Stimulated activated CD8-positive, alpha-beta memory T cell treated with anti-CD3 and anti-CD28 coated beads, Interleukin-7, amount 100 ng/mL, for 24 hours (primary cell): ENCODE measurements around the gene TENM4.

Source experiments
- DNase-seq: peaks from one replicate; pipeline ENCODE4 v3.0.0-alpha.2; 2020; ENCODE audit warnings: low read depth

Gene TENM4

GRCh38 chr11:78741741-78742140 is 699.1 kb downstream of the TENM4 start:
- DNase-seq, result no peak

DNA sequence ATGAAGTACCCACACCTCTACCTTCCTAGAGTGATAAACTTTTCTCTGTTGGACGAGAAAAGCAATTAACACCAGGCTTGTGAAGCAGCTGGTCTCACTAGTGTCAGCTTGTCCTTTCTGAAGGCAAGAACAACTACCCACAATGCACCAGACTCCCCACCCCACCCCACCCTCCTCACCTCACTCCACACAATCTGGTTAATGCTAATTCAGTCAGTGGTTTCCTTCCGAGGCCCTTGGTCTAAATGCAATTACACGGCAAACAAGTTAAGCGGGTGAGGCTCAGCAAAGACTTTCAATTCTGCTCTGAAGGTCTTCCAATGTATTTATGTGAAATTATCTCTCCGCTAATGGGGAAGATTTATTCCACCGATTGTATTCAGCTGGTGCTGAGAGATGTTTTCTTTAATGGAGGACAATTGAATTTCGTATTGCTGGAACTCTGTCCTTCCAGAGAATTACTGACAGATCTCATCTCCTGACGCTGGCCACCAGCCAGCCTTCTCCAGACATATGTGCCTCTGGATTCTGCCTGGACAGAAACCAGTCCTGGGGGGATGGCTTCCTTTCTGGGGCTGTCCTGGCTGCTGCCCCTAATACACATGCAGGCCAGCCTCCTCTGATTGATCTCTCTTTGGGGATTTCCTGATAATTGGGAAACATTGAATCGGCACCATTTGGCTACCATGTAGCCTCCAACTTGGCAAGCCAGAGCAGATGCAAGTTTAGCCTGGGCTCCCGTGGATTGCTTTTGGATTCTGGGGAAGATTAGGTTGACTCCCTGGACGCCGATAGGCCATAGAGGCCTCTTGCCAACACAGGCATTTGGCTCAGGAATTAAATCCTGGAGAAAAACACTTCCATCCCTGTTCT is 700.4 kb downstream of the TENM4 start:
- DNase-seq, result no peak

DNA sequence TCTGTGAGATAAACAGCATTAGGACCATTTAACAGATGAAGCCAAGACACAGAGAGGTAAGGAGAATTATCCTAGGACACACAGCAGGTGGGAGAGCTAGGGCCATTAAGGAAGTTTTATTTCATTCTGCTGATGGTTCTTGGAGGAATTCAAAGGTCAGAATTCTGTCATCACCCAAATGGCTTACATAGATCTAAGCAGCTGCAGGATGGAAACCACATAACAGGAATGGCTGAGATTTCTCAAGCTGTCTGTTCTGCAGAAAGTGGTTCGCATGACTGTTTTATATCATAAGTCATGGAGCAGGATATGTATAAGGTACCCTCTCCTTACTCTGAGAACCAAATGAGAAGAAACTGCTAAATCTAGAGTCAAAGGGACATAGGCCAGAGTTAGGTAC is 702.9 kb downstream of the TENM4 start:
- no peak for DNase-seq

GRCh38 chr11:78737301-78737700 is 703.5 kb downstream of the TENM4 start:
- DNase-seq, result no peak

DNA sequence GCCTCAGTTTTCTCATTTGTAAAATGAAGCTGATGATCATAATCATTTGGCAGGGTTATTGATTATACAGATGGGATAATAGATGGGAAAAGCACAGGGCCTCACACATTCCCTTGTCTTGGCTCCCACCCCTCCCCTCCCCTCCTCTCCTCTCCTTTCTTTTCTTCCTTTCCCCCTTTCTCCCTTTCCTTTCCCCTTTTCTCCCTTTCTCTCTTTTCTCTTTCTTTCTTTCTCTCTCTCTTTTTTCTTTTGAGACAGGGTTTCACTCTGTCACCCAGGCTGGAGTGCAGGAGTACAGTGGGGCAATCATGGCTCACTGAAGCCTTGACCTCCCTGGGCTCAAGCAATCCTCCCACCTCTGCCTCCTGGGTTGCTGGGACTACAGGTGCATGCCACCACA is 705.1 kb downstream of the TENM4 start:
- no peak for DNase-seq

GRCh38 chr11:78733031-78733430 is 707.8 kb downstream of the TENM4 start:
- DNase-seq, result no peak

- DNase-seq, result no peak
These were observed 708.6 kb downstream of the TENM4 start for GRCh38 chr11:78732246-78732645.

DNA sequence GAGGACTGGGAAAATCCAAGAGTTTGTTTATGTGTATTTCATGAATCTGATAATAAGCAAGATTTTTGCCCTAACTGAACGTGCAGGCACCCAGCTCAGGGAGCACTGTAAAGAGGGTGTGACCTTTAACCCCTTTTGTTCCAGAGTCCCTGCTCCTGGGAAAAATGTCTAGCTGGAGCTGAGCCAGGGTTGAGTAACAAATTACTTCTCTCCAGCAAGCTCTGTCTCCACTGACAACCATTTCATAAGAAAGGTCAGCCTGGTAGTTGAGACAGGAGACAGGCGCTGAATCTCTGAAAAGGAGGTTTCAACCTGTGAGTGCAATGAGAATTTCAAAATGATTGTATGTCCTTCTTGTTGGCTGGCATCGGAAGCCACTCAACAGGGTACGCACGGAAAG is 709.8 kb downstream of the TENM4 start:
- DNase-seq, result no peak

DNA sequence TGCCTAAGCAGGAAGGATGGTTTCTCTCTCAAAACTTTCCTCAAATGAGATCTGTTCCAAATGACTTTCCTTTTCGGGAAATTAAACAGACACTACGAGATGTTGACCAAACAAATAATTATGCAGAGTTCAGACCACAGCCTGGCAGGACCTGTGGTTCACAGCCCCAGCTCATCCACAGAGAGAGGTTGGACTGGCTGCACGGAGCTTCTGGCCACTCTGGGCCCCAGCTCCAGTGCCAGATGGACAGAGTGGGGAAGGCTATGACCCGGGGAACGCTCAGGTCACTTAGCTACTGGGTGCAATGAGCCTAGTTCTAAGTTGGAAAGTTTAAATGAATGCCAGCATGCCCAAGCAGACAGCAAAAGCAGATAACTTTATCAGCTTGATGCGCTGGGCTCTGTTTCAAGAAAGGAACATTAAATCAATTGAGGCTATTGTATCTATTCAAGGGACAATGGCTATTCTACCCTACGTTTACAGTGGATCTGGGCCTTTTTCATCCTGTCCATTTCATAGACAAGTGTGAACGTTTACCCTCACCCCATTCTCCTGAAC is 710.5 kb downstream of the TENM4 start:
- DNase-seq, result no peak

DNA sequence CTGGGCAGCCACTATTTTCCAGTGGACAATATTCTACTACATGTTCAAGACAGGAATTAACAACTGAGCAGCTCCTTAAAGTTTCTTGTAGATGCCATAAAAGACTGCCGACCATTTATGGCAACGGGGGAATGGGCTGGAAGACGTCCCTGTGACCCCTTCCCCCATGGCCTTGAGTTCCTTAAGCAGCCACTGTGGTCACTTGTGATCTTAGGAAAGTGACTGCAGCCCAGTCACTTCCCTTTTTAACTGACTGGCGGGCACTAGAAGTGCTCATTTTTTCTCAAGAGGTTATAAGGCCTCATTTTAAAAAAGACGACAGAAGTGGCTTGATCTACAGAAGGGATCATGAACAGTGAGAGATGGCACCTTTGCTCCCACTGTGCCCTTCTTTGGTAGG is 713.0 kb downstream of the TENM4 start:
- DNase-seq, result no peak

GRCh38 chr11:78725200-78725599 is 715.6 kb downstream of the TENM4 start:
- DNase-seq, result no peak

DNA sequence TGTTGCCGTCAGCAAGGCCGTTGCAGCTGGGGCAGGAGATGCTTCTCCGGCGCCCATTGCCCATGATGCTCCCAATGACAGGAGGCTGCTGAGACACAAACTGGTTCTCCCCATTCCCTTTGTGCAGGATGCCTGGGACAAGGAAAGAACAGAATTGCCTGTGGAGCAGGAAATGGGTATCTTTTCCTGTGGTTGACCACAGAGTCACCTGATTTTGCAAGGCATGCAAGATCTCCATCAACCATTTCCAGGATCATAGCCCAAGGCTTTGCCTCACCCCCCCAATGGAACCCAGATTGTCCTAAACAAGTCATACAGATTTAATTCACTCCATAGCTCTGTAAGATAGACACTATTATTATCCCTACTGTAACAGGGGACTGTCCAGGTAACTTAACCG is 718.0 kb downstream of the TENM4 start:
- DNase-seq, result no peak

DNA sequence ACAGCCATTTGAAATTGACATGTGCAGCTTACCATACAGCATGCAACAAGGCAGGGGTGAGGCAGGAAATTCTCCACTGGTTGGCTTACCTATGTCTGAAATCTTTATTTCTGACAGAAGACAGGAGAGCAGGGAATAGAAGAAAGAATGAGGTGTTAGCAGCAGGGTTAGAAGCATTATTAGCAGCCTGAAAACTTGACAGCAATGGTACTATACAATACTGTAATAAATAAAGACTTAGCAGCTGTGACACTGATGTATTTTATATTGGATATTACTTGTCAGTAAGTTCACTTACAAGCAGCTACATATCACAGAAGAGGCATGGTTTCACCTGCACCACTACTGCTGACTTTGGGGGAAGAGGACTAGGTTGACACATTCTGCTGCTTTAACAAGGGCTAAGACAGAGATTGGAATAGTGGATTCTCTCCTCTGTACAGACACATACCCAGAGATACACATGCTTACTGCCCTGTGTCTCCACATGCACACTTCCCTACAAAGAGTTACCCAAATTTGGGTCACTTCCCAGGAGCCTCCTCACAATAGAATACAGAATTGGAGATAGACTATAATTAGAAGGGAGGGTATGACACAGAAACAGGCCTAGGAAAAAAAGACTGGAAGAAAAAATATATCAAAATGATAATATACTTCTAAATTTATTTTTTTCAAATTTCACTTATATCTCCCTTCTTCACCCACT is 720.4 kb downstream of the TENM4 start:
- no peak for DNase-seq

DNA sequence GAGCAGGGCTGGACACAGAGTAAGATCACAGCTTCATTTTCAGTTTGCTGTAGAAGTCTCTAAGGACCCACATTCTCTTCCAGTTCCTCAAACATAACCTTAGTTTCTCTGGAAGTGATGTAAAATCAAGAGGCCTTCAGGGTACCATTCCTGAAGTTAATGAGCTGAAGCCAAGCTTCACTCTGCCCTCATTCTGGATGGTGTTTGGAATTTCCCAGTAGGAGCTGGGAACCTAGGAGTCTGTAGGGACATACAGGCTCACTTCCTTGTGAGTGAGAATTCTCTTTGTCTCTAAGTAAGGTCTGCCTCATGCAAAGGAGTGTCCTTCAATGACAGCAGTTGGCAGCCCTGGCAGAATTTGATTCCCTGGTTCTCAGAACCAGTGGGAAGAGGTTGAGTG is 723.8 kb downstream of the TENM4 start:
- no peak for DNase-seq

DNA sequence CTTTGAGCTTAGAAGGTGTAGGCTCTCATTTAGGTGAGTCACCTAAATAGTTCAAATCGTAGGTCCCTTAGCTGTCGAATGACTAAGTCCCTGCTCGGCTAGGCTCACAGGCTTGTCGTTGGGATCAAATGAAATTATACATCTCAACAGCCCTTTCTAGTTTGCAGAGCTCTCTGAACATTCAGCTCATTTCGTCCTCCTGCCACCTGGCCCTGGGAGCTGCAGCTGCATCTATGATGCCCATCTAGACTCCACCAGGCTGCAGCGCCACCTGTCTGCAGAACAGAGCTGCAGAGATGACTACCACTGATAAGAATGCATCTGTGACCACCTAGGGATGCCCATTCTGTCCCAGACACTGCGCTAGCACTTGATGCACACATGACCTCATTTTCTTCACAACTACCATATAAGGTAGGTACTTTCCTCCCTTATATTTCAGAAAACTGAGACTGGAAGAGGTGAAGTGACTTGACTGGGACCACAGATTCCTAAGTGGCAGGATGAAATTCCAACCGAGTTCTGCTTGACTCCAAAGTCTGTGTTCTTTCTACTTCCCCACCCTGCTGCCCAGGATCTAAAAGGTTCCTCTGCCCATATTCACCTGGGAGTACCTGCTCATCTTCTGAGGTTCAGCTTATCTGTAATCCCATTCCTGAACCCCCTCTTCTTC is 725.1 kb downstream of the TENM4 start:
- DNase-seq, result no peak

DNA sequence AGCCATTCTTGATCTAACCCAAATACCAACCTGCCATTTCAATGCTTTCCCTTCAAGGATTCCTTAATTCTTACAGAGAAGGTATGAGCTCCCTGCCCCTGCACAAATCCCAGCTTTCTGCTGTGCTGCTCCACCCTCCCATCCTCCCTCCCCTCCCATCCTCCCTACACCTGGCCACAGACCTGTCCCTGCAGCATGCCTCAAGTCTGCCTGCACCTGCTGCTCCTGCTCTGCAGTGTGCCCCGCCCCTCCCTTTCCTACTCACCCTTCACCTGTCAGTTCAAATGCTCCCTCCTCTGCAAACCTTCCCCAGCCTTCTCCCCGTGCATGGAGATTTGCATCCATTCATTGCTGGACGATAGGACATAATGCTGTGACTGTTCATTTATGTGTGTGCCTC is 726.3 kb downstream of the TENM4 start:
- DNase-seq, result no peak

GRCh38 chr11:78711735-78712134 is 729.1 kb downstream of the TENM4 start:
- no peak for DNase-seq

GRCh38 chr11:78710417-78710816 is 730.4 kb downstream of the TENM4 start:
- DNase-seq, result no peak

- DNase-seq, result no peak
These were observed 732.4 kb downstream of the TENM4 start for GRCh38 chr11:78708388-78708787.

DNA sequence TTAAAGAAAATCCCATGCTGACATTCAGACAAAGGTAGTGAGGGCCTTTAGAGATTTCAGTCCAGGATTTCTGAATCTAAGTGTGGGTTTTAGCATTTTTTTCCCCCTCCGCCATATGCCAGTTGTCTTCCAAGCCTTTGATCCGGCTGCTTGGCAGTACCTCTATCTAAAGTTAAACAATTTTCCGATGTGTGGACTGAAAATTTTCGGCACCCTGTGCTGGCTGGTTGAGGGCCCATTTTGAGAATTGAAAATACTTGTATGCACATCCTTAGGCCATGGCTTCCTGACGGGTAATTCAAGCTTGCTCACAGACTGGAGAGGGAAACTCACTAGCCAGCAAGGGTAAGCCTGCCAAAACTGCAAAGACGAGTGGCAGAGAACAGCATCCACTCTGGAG is 734.3 kb downstream of the TENM4 start:
- DNase-seq, result no peak

DNA sequence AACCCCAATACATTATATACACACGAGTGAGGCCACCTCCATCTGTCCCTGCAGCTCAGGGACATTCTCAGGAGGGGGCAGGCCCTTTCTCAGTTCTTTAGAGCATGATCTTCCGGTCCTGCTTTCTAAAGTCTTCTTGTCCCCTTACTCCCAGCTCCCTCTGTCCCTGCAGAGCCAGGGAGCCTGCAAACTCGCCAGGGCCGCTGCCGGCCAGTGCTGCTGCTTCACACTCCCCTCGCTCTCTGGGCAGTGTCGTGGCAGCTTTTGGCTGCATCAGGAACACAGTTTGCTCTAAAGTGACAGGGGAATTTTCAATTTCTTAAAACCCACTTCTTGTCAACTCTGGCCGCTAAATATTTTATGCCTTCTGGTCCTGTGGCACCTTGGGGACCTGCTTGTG is 736.0 kb downstream of the TENM4 start:
- DNase-seq, result no peak

- no peak for DNase-seq
These were observed 741.2 kb downstream of the TENM4 start for GRCh38 chr11:78699609-78700135.
